ENCODE results near the gene ITGB4. TPM values are rescaled to one million over a fixed set of nuclear protein-coding genes. Genes with fewer than 3 reads are reported as not detected.

The ITGB4 gene
- total and polyA plus RNA-seq, 2 of the 13 experiments (the other 11 are each of a cell fraction or from before 2014, with no cell fraction given): 6.9 to 14.5 TPM

DNA sequence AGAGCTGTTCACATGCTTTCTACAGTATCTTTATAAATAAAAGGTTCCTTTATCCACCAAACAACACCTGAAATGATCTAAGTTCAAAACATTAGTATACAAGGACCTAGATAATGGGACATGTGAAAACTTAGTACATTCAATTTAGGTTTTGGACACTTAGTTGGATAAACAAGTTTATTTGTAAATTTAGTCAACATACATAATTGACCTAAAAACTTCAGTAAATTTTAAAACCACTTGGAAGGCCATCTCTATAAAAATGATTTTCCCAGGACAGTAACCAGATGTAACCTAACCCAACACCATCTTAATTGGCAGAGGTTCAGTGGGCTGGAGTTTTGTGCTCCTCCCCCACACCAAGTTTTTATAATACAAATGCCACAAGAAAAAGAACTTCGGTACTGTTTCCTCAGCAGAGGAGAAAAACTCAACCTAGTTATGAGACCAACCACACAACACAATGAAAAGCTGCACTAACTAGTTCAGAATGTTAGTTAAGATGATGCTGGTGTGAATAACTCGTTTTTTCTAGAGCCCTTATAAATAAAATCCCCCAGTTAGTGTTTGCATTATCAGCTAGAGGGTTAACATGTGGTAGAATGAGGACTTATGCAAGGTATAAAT lies 56.1 kb downstream of the ITGB4 start:
- no peak for FAIRE-seq
- no peak for ATAC-seq
- no TSS peak for BruUV-seq (replicated peaks)
- H3K4me1 ChIP-seq (ENCODE audit: insufficient read depth, low read length): peaks cover 63% of the 10 kb centered on the region
- H3K79me2 ChIP-seq (ENCODE audit: insufficient read depth, low read length): peaks cover 23% of the 10 kb centered on the region
- no peak for DNase-seq (ENCODE audit: low spot score)
- in situ Hi-C loops (cut with HindIII; ENCODE audit: extremely low pct_ligation_motif_present, low pct_unique_long_range_greater_than_20kb) (no loop called here), intact Hi-C loops (cut with micrococcal nuclease; ENCODE audit: unreplicated experiment) (loop anchor here (5.0 kb wide), 1 partner anchor 50 kb away; no protein-coding TSS in a partner anchor)
- no peak overlapping the region for H3K27ac ChIP-seq (ENCODE audit: extremely low read length, insufficient read depth, low read length)
- 75% methylated on average over 2 of the region's 2 CpGs for WGBS (ENCODE audit: low lambda C conversion rate)
- H2AFZ ChIP-seq (ENCODE audit: low read length): no peak overlapping the region
- peaks cover 8 to 9% of the 10 kb centered on the region in 2 experiments; a peak in 4 of 5 replicates for H3K36me3 ChIP-seq (replicated peaks in 1 of 2; ENCODE audit: control insufficient read depth in 1 of 2, insufficient read depth in 2 of 2, low read length in 2 of 2)
- H4K20me1 ChIP-seq (ENCODE audit: insufficient read depth, low read length): peaks cover 32% of the 10 kb centered on the region
- TF ChIP-seq ZNF850 (CRISPR knock-in tag; conservative IDR thresholded peaks at IDR 0.05): no peak
- 0 out of 2 replicates have a peak, but pooled peaks have one; percentile 3 for TF ChIP-seq NR2F2 (IDR thresholded peaks at IDR 0.05; ENCODE audit: borderline replicate concordance, low read depth)
- TF ChIP-seq, protein P1, sequence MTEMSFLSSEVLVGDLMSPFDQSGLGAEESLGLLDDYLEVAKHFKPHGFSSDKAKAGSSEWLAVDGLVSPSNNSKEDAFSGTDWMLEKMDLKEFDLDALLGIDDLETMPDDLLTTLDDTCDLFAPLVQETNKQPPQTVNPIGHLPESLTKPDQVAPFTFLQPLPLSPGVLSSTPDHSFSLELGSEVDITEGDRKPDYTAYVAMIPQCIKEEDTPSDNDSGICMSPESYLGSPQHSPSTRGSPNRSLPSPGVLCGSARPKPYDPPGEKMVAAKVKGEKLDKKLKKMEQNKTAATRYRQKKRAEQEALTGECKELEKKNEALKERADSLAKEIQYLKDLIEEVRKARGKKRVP (CRISPR knock-in tag; IDR thresholded peaks at IDR 0.05): 0 out of 4 replicates have a peak, but pooled peaks of 1 of the 2 experiments have one; percentile 9
- TF ChIP-seq SOX13 (IDR thresholded peaks at IDR 0.05): no peak
- TF ChIP-seq SOX13 (CRISPR knock-in tag; conservative IDR thresholded peaks at IDR 0.05 in 1 of 2, IDR thresholded peaks at IDR 0.05 in 1 of 2): 0 out of 4 replicates have a peak, but pooled peaks of 1 of the 2 experiments have one; percentile 62
- TF ChIP-seq RBFOX2 (IDR thresholded peaks at IDR 0.05; ENCODE audit: low read depth, low read length): peak; percentile 30; the same call in 1 of the 2 replicates
- H3K4me3 ChIP-seq (replicated peaks in 1 of 3; ENCODE audit: insufficient read depth in 1 of 3, low read depth in 2 of 3, low read length in 3 of 3): peak overlapping the region; percentile 73 to 92 (median 86); a peak in 2 of 6 replicates
- POLR2A ChIA-PET: interaction anchor here (0.8 to 13.1 kb wide), 14 partner anchors 8 to 220 kb away, joined by 3 to 390 read pairs (median 9); partner anchors contain the start of genes GALK1, MRPL38, TRIM47 and UNC13D
- H3K27me3 ChIP-seq (ENCODE audit: control insufficient read depth in 1 of 2, insufficient read depth in 2 of 2, low read length in 2 of 2): no peaks in the 10 kb centered on the region; a peak in 1 of 5 replicates
- CTCF ChIA-PET (ENCODE audit: low intra/inter-chr PET ratio, low total read pairs): no interaction called here
- no peaks in the 10 kb centered on the region for H3K9me3 ChIP-seq (ENCODE audit: low read length)
- H3K4me2 ChIP-seq (ENCODE audit: low read depth, low read length): peak overlapping the region; percentile 88
- H3K9ac ChIP-seq (ENCODE audit: insufficient read depth, low read depth, low read length): no peak overlapping the region
